GM12878 (cell line): ENCODE data around the gene PRKN. TPM values are rescaled to one million over a fixed set of nuclear protein-coding genes. Genes with fewer than 3 reads are reported as not detected.

Experiments used
- ATAC-seq: fragments of 200-7000 bp; cut with Tn5 transposase; 3 replicates; pipeline ENCODE4 v1.9.1; 2020; ENCODE audit warnings: mild to moderate bottlenecking, moderate library complexity
- BruUV-seq: library from RNA; stranded (reverse); fragments of 400-500 nt; replicated peaks from 2 replicates; lab custom pipeline; 2021; lab: Mats Ljungman, UMichigan
- CTCF ChIA-PET: fragments of 300-600 bp; sonication (Branson Sonifier 250); formaldehyde crosslinking; extraction: SDS; loops from one replicate; lab custom pipeline; 2021; ENCODE audit warnings: inconsistent platforms; lab: Yijun Ruan, JAX
- POLR2A ChIA-PET: fragments of 350-600 bp; formaldehyde crosslinking; extraction: SDS; loops from one replicate; lab custom pipeline; 2021; ENCODE audit warnings: inconsistent platforms; lab: Charles Lee
- RAD21 ChIA-PET: fragments of 300-600 bp; sonication (Branson Sonifier 250); formaldehyde crosslinking; loops from one replicate; lab custom pipeline; 2023; ENCODE audit warnings: antibody characterized with exemption; ENCODE audit not compliant: unreplicated experiment; lab: Charles Lee
- SMC1A ChIA-PET: fragments of 300-600 bp; sonication (Branson Sonifier 250); formaldehyde crosslinking; loops from one replicate; lab custom pipeline; 2023; ENCODE audit not compliant: unreplicated experiment, uncharacterized antibody; lab: Charles Lee
- DNase-seq: peaks from one replicate; pipeline ENCODE4 v3.0.0-alpha.2; 2011; ENCODE audit warnings: low read depth, low spot score
- FAIRE-seq: peaks from 3 replicates; lab custom pipeline; 2011; peaks lifted over from hg19 to GRCh38; lab: Jason Lieb, UNC
- H2AFZ ChIP-seq: 2 replicates; pipeline ENCODE4 v1.6.0; 2011; ENCODE audit warnings: low read depth, low read length, control low read depth; ENCODE audit not compliant: control insufficient read depth
- H3K27ac ChIP-seq: 2 replicates; pipeline ENCODE4 v1.5.1; 2011; ENCODE audit warnings: control low read depth; ENCODE audit not compliant: control insufficient read depth, insufficient read depth
- H3K27me3 ChIP-seq, 2 experiments: replicated peaks in 1 of 2; 2 replicates each; pipeline versions ENCODE4 v1.6.0 to v1.6.1; 2011; ENCODE audit warnings: low read length in 1 of 2; ENCODE audit not compliant: control insufficient read depth in 2 of 2, insufficient read depth in 2 of 2
- H3K36me3 ChIP-seq, 2 experiments: 2 replicates each; pipeline ENCODE4 v1.5.1; 2011; ENCODE audit warnings: low read length in 1 of 2; ENCODE audit not compliant: control insufficient read depth in 2 of 2, insufficient read depth in 2 of 2
- H3K4me1 ChIP-seq: 2 replicates; pipeline ENCODE4 v1.6.1; 2011; ENCODE audit warnings: mild to moderate bottlenecking, low read length, moderate library complexity, mixed read lengths; ENCODE audit not compliant: control insufficient read depth, insufficient read depth
- H3K4me2 ChIP-seq: 2 replicates; pipeline ENCODE4 v1.6.0; 2011; ENCODE audit warnings: control low read depth; ENCODE audit not compliant: control insufficient read depth, insufficient read depth
- H3K4me3 ChIP-seq: fragments of 200-600 bp; sonication (generic); 2 replicates; pipeline ENCODE4 v1.5.1; 2016
- H3K79me2 ChIP-seq: 2 replicates; pipeline ENCODE4 v1.6.0; 2011; ENCODE audit warnings: low read length; ENCODE audit not compliant: control insufficient read depth, insufficient read depth
- H3K9ac ChIP-seq: 2 replicates; pipeline ENCODE4 v1.8.0; 2011; ENCODE audit warnings: low read length, control low read depth, mixed read lengths; ENCODE audit not compliant: control insufficient read depth, insufficient read depth
- H3K9me3 ChIP-seq: replicated peaks from 3 replicates; pipeline ENCODE4 v1.5.1; 2011; ENCODE audit warnings: mild to moderate bottlenecking, low read length; ENCODE audit not compliant: control insufficient read depth, insufficient read depth
- H4K20me1 ChIP-seq: 2 replicates; pipeline ENCODE4 v1.6.0; 2011; ENCODE audit not compliant: control insufficient read depth, insufficient read depth
- BMI1 ChIP-seq: fragments of 450-650 bp; IDR thresholded peaks from 2 replicates; pipeline ENCODE4 v1.6.1; 2016; ENCODE audit warnings: mild to moderate bottlenecking, moderate library complexity, borderline replicate concordance
- CBX5 ChIP-seq: sonication (generic); IDR thresholded peaks from 2 replicates; pipeline ENCODE4 v1.6.1; 2016; ENCODE audit warnings: low read depth, moderate library complexity, mild to moderate bottlenecking, inconsistent platforms
- HCFC1 ChIP-seq: fragments of 150-350 bp; IDR thresholded peaks from 2 replicates; pipeline ENCODE4 v1.6.1; 2014; ENCODE audit warnings: low read length
- NFIC ChIP-seq: IDR thresholded peaks from 2 replicates; pipeline ENCODE4 v1.6.1; 2012; ENCODE audit warnings: low read depth, mild to moderate bottlenecking, inconsistent platforms, low read length, moderate library complexity
- NR2C2 ChIP-seq: IDR thresholded peaks from 2 replicates; pipeline ENCODE4 v1.6.1; 2011; ENCODE audit warnings: borderline replicate concordance, low read depth; ENCODE audit not compliant: control insufficient read depth, insufficient read length
- SMC3 ChIP-seq: IDR thresholded peaks from 2 replicates; pipeline ENCODE4 v1.6.1; 2011; ENCODE audit warnings: low read length, improper control_type of control experiment, borderline replicate concordance
- SUZ12 ChIP-seq: fragments of 200-600 bp; sonication (generic); IDR thresholded peaks from one replicate; pipeline ENCODE4 v1.6.1; 2018; ENCODE audit warnings: antibody characterized with exemption, mild to moderate bottlenecking; ENCODE audit not compliant: unreplicated experiment
- ZNF207 ChIP-seq: fragments of 450-650 bp; IDR thresholded peaks from 2 replicates; pipeline ENCODE4 v1.6.1; 2014; ENCODE audit warnings: antibody characterized with exemption, mild to moderate bottlenecking, borderline replicate concordance
- WGBS: methylation state at CpG from one replicate; pipeline ENCODE4 v1.1.6; 2016; ENCODE audit warnings: low lambda C conversion rate; ENCODE audit not compliant: insufficient replicate concordance, insufficient coverage; ENCODE audit errors: missing lambda C conversion rate; 5-methylcytosine and 5-hydroxymethylcytosine counted together
- in situ Hi-C: fragments of 300-500 bp; cut with MboI; formaldehyde crosslinking; loops from 9 replicates; pipeline ENCODE4 v1.14.3; 2018; ENCODE audit warnings: mixed read lengths
- intact Hi-C: fragments of 100-400 bp; cut with micrococcal nuclease; formaldehyde crosslinking; loops from one replicate; pipeline ENCODE4 v1.14.2; 2022; ENCODE audit not compliant: unreplicated experiment
- polyA plus RNA-seq, 11 experiments: library from polyadenylated mRNA; depleted of rRNA in 4 of 11; unstranded in 6 of 11; stranded (reverse) in 5 of 11; fragments of >200 nt; fragmentation: Nextera tagmentation in 4 of 11; fragmentation: Illumina TruSeq in 1 of 11; extraction: Ambion mirVana in 4 of 11; extraction: Trizol in 1 of 11; gene quantifications; 1 replicate in 1 of 11; 2 replicates in 10 of 11; pipeline versions ENCODE4 v1.2.1 to v1.2.3, GENCODE V29; 2011 to 2016; ENCODE audit warnings: inconsistent platforms in 2 of 11, missing spikeins in 2 of 11, low read depth in 1 of 11
- total RNA-seq, 4 experiments: library from RNA; depleted of rRNA in 3 of 4; stranded (reverse); fragments of >200 nt in 3 of 4; fragmentation: Illumina TruSeq in 1 of 4; extraction: Trizol in 1 of 4; gene quantifications; 2 replicates each; pipeline versions ENCODE4 v1.2.1 to v1.2.3, GENCODE V29; 2013 to 2021
- TF ChIP-seq, protein P1 (sequence below): fragments of 150-350 bp; IDR thresholded peaks from 2 replicates; pipeline ENCODE4 v1.6.1; 2016; ENCODE audit warnings: low read depth, low read length
- TF ChIP-seq, protein P2 (sequence below): IDR thresholded peaks from 2 replicates; pipeline ENCODE4 v1.6.1; 2011; ENCODE audit warnings: borderline replicate concordance, low read depth, mild to moderate bottlenecking, moderate library complexity, mixed read lengths, low read length; ENCODE audit not compliant: insufficient read depth; ENCODE audit errors: extremely low read length
- TF ChIP-seq, protein P3 (sequence below): fragments of 450-650 bp; formaldehyde crosslinking; IDR thresholded peaks from 2 replicates; pipeline ENCODE4 v1.4.0; 2020; ENCODE audit warnings: mild to moderate bottlenecking, moderate library complexity

Gene PRKN
- total and polyA plus RNA-seq, 10 of the 15 experiments (the other 5 are each of a cell fraction or from before 2014, with no cell fraction given) = 0.06 to 0.09 TPM; not detected in 8

DNA sequence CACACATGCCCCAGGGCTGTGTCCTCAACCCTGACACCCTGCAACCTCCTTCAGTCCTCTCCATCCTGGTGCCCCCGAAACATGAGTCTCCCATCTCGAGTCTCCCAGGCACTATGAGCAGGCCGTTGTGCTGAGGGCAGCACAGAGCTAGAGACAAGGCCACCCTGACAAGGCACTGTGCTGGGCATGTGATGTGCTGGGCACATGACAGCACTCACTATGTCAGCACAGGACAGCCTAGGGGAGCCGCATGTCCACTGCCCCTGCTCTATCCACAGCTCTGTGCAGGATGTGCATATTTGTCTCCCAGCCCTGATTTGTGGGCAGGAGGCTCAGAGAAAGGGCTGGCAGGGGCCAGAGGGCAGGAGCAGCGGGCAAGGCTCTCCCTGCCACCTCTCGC lies 1091.6 kb downstream of the PRKN start (continued):
- TF ChIP-seq, protein P1, sequence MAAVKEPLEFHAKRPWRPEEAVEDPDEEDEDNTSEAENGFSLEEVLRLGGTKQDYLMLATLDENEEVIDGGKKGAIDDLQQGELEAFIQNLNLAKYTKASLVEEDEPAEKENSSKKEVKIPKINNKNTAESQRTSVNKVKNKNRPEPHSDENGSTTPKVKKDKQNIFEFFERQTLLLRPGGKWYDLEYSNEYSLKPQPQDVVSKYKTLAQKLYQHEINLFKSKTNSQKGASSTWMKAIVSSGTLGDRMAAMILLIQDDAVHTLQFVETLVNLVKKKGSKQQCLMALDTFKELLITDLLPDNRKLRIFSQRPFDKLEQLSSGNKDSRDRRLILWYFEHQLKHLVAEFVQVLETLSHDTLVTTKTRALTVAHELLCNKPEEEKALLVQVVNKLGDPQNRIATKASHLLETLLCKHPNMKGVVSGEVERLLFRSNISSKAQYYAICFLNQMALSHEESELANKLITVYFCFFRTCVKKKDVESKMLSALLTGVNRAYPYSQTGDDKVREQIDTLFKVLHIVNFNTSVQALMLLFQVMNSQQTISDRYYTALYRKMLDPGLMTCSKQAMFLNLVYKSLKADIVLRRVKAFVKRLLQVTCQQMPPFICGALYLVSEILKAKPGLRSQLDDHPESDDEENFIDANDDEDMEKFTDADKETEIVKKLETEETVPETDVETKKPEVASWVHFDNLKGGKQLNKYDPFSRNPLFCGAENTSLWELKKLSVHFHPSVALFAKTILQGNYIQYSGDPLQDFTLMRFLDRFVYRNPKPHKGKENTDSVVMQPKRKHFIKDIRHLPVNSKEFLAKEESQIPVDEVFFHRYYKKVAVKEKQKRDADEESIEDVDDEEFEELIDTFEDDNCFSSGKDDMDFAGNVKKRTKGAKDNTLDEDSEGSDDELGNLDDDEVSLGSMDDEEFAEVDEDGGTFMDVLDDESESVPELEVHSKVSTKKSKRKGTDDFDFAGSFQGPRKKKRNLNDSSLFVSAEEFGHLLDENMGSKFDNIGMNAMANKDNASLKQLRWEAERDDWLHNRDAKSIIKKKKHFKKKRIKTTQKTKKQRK = no peak
- TF ChIP-seq HCFC1 (no peak), NR2C2 (no peak), SUZ12 (no peak), SMC3 (no peak)
- TF ChIP-seq, protein P2, sequence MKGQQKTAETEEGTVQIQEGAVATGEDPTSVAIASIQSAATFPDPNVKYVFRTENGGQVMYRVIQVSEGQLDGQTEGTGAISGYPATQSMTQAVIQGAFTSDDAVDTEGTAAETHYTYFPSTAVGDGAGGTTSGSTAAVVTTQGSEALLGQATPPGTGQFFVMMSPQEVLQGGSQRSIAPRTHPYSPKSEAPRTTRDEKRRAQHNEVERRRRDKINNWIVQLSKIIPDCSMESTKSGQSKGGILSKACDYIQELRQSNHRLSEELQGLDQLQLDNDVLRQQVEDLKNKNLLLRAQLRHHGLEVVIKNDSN = no peak

DNA sequence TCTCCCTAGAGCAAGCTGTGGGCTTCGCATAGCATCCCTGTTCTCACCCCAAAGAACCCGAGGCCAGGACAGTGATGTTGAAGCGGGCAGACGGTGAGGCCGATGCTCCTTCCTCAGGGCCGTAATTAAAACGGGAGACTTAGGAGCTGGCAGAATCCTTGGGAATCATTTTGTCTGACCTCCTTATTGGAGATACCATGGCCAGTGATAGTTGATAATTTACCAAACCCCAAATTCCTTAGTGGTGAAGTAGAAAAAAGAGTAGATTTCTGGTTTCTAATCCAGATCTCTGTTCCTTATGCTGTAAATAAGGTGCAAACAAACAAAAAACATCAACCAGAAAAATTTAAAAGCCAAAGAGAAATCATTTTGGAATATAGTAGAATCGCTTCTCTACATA lies 1092.7 kb downstream of the PRKN start:
- intact Hi-C loops = no loop called here
- H3K4me3 ChIP-seq = no peak overlapping the region
- ChIA-PET CTCF (no interaction called here), POLR2A (no interaction called here), RAD21 (no interaction called here), SMC1A (no interaction called here)
- FAIRE-seq (no peak), ATAC-seq (no peak), DNase-seq (no peak)
- H3K9me3 ChIP-seq = no peaks in the 10 kb centered on the region; the same call in 1 of the 3 replicates
- H4K20me1 ChIP-seq = no peaks in the 10 kb centered on the region
- H3K36me3 ChIP-seq = no peaks in the 10 kb centered on the region
- TF ChIP-seq, protein P3, sequence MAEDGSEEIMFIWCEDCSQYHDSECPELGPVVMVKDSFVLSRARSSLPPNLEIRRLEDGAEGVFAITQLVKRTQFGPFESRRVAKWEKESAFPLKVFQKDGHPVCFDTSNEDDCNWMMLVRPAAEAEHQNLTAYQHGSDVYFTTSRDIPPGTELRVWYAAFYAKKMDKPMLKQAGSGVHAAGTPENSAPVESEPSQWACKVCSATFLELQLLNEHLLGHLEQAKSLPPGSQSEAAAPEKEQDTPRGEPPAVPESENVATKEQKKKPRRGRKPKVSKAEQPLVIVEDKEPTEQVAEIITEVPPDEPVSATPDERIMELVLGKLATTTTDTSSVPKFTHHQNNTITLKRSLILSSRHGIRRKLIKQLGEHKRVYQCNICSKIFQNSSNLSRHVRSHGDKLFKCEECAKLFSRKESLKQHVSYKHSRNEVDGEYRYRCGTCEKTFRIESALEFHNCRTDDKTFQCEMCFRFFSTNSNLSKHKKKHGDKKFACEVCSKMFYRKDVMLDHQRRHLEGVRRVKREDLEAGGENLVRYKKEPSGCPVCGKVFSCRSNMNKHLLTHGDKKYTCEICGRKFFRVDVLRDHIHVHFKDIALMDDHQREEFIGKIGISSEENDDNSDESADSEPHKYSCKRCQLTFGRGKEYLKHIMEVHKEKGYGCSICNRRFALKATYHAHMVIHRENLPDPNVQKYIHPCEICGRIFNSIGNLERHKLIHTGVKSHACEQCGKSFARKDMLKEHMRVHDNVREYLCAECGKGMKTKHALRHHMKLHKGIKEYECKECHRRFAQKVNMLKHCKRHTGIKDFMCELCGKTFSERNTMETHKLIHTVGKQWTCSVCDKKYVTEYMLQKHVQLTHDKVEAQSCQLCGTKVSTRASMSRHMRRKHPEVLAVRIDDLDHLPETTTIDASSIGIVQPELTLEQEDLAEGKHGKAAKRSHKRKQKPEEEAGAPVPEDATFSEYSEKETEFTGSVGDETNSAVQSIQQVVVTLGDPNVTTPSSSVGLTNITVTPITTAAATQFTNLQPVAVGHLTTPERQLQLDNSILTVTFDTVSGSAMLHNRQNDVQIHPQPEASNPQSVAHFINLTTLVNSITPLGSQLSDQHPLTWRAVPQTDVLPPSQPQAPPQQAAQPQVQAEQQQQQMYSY (CRISPR knock-in tag) = no peak
- TF ChIP-seq BMI1 = no peak
- TF ChIP-seq ZNF207 = no peak
- no peak for TF ChIP-seq NFIC
- no peak for TF ChIP-seq CBX5
- H2AFZ ChIP-seq = no peak overlapping the region
- H3K4me1 ChIP-seq = no peaks in the 10 kb centered on the region
- in situ Hi-C loops = no loop called here
- H3K79me2 ChIP-seq = no peaks in the 10 kb centered on the region
- no peak overlapping the region for H3K9ac ChIP-seq
- no peak overlapping the region for H3K27ac ChIP-seq
- H3K27me3 ChIP-seq = no peaks in the 10 kb centered on the region
- no TSS peak for BruUV-seq
- no peak overlapping the region for H3K4me2 ChIP-seq
- WGBS = 70% methylated on average over 8 of the region's 8 CpGs
